ENCODE data around the gene PDE7B.

GRCh38 chr6:136150961-136151360, 299.5 kb downstream of the PDE7B start:
- TF ChIP-seq ELF1 (IDR thresholded peaks at IDR 0.05), result no peak
- TF ChIP-seq GATA2 (CRISPR knock-in tag; IDR thresholded peaks at IDR 0.05), result no peak
- no peak for TF ChIP-seq CTCF (IDR thresholded peaks at IDR 0.05)
- TF ChIP-seq POLR2AphosphoS5 (IDR thresholded peaks at IDR 0.05; ENCODE audit: low read depth, low read length), result no peak
- no peak for TF ChIP-seq PBX3 (IDR thresholded peaks at IDR 0.05)
- no peak for TF ChIP-seq CHD2 (IDR thresholded peaks at IDR 0.05; ENCODE audit: low read length, partially characterized antibody)

All from SK-N-SH (cell line).